ENCODE measurements around the gene TBC1D26.
"Not testable (repeated sequence)": the region's sequence is repeated elsewhere in the genome, so short reads cannot be mapped to it uniquely, and the experiment has no call there.

The TBC1D26 gene

GRCh38 chr17:15744074-15744676 lies 12.1 kb downstream of the TBC1D26 start:
- DNase-seq = no peak

GRCh38 chr17:15744885-15745284 lies 12.8 kb downstream of the TBC1D26 start:
- no peak for DNase-seq

GRCh38 chr17:15749403-15749802 lies 17.3 kb downstream of the TBC1D26 start:
- DNase-seq = not testable (repeated sequence)

DNA sequence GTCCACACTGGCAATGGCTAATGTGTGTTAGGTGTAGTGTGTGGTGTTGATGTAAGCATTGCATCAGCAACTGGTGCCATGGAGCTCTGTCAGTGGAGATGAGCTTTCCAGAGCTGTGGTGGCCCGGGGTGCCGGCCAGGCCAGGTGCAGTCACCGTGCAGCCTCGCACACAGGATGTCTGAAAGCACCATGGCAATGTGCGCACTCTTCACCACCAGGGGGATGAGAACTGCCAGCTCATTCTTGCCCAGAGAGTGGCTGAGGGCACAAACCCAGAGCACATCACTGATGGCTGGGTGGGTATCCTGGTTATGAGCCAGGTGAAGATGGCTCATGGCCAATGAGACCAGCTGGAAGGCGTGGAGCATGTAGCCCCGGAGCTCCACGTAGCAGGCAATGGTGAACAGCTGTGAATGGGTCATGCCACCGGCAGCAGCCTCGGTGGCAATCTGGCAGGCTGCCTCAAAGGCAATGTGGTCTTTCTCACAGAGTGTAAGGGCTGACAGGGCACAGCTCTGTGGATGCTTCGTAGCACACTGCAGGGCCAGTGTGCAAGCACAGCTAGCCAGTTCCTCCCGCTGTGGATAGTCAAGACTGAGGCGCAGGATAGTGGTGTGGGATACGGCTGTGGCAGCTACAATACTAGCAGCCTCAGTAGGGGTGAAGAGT lies 36.9 kb downstream of the TBC1D26 start:
- DNase-seq = peak; percentile 53

- DNase-seq = not testable (repeated sequence)
These were observed 38.6 kb downstream of the TBC1D26 start for GRCh38 chr17:15770679-15771078.

- no peak for DNase-seq
These were observed 44.8 kb downstream of the TBC1D26 start for GRCh38 chr17:15776871-15777270.

DNA sequence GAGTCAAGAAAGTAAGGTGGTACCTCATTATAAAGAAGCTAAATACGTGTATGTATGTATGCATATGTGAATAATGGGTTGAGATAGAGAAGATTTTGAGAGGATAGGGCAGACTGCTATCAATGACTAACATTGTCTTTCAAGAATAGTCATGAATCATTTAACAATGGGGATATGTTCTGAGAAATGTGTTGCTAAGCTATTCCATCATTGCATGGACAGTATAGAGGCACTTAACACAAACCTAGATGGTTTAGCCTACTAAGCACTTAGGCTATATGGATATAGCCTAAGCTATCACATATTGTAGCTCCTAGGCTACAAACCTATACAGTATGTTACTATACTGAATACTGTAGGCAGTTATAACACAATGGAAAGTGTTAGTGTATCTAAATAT lies 45.2 kb downstream of the TBC1D26 start:
- DNase-seq = no peak

- no peak for DNase-seq
These were observed 45.6 kb downstream of the TBC1D26 start for GRCh38 chr17:15777717-15778116.

DNA sequence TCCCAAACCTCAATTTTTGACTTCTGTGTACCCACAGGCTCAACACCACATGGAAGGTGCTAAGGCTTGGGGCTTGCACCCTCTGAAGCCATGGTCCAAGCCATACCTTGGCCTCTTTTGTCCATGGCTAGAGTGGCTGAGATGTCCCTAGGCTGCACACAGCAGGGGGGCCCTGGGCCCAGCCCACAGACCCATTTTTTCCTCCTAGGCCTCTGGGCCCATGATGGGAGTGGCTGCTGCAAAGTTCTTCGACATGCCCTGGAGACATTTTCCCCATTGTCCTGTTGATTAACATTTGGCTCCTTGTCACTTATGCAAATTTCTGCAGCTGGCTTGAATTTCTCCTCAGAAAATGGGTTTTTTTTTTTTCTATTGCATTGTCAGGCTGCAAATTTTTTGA lies 47.0 kb downstream of the TBC1D26 start:
- DNase-seq = no peak

DNA sequence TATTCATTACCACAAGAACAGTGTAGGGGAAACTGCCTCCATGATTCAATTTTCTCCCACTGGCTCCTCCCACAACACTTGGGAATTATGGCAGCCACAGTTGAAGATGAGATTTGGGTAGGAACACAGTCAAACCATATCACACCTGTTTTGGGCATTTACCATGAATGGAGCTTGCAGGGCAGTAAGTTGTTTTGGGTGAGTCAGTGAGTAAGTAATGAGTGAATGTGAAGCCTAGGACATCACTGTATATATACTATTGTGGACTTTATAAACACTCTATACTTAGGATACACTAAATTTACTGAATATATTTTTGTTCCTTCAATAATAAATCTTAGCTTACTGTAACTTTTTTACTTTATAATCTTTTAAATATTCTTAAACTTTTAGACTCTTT lies 48.1 kb downstream of the TBC1D26 start:
- no peak for DNase-seq

GRCh38 chr17:15782866-15783265 lies 50.8 kb downstream of the TBC1D26 start:
- no peak for DNase-seq

GRCh38 chr17:15783461-15783860 lies 51.4 kb downstream of the TBC1D26 start:
- DNase-seq = no peak

- not testable (repeated sequence) for DNase-seq
These were observed 52.3 kb downstream of the TBC1D26 start for GRCh38 chr17:15784351-15784750.

DNA sequence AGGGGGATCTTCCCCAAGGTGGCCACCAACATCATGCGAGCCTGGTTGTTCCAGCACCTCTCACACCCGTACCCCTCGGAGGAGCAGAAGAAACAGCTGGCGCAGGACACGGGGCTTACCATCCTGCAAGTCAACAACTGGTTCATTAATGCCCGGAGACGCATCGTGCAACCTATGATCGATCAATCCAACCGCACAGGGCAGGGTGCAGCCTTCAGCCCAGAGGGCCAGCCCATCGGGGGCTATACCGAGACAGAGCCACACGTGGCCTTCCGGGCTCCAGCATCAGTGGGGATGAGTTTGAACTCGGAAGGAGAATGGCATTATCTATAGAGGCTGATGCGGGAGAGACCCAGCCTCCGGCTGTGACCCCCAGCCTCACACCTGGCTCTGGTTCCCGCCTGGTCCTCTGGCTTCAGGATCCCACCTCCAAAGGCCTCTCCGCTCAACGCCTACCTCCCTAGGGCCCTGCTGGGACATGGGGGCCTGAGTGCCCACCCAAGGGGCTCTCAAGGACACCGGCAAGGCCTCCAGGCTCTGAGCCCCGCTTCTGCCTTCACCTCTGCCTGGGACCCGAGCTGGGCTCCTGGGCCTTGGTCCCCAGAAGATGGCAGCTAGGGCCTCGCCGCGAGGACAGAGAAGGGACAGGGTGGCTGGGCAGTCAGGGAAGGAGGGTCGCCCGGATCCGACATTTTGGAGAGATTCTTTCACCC lies 55.4 kb downstream of the TBC1D26 start:
- not testable (repeated sequence) for DNase-seq

GRCh38 chr17:15788365-15788764 lies 56.3 kb downstream of the TBC1D26 start:
- DNase-seq = not testable (repeated sequence)
